Measurements from ENCODE around the gene CERS2. TPM values are rescaled to one million over a fixed set of nuclear protein-coding genes. Genes with fewer than 3 reads are reported as not detected.

Gene CERS2
- total and polyA plus RNA-seq, 2 of the 8 experiments (the other 6 are each of a cell fraction or from before 2014, with no cell fraction given): 216 to 237 TPM

- 0 out of 2 replicates have a peak, but pooled peaks have one; percentile 61 for TF ChIP-seq PHF8 (conservative IDR thresholded peaks at IDR 0.05; ENCODE audit: low read depth, low read length)
- TF ChIP-seq TAF1 (IDR thresholded peaks at IDR 0.05; ENCODE audit: low read depth, low read length): 0 out of 2 replicates have a peak, but pooled peaks have one; percentile 13
Observed at GRCh38 chr1:150974580-150975478, at the start of gene CERS2 (continued).

All from H1 (cell line).